GM19238 (cell line): ENCODE data around the gene GRAP.

Source experiments
- DNase-seq: peaks from one replicate; pipeline ENCODE4 v3.0.0; 2011; ENCODE audit warnings: low spot score; ENCODE audit not compliant: insufficient read length

GRAP gene

DNA sequence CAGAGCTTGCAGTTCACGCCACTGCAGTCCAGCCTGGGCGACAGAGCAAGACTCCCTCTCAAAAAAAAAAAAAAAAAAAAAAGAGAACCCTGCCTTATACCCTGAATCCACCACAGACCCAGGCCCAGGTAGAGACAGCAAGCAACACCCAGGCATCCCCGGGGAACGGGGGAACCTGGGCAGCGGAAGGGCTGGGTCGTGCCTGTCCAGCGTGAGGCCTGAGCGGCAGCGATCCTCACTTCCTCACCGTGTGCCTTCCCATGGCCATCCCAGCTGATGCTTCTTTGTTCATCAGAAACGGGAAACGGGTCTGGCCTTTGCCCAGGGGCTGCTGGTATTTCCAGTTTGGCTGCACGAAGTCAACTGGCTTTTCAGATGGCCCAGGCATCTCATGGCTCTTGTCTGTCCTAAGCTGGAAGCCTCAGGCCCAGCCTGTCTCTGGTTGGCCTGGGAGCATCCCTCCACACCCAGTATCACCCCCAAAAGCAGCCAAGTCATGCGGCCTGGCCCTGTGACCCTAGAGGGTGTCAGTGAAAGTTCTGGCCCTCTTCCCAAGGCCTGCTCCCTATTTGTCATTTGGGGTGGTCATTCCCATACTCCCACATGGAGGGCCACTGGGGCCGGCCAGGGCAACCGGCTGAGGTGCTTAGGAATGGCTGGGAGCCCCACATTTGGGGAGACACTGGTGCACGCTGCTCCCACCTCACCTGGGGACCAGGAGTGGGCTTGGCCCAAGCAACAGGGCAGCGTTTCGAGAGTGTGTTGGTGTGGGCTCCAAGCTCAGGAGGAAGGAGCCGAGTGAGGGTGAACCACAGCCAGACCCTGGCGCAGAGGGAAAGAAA, 62.3 kb downstream of the GRAP start:
- DNase-seq, result no peak

DNA sequence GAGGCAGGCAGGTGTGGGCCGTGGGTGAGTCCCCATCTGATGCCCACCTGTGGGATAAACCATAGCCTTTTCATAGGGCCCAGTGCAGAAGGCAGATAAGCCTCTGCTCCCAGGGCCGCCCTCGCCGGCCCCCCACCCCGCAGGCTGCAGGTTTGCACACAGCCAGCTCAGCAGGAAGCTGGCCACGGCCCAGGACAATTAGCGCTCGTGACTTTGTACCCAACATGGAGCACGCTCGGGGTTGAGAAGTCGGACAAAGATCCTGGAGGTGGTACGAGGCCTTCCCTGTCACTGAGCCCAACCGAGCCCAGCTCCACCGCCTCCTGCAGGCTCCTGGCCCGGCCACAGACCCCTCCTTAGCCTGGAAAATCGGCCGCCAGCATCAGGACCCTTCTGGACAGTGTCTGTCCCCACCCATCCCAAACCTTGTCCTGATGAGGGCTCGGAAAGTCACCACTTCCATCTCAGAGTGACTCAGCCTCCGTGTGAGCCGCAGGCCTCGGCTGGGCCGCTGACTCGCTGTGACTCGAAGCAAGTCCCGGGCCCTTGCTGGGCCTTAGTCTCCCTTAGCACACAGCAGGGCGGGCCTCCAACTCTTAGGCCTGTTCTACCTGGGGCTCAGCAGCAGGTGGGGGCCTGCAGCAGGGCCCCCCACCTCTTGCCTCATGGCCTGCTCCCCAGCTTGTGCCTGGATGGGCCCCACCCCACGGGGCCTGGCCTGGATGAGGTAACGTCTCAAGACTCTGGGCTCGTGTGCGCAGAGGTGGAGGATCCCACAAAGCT, 64.9 kb downstream of the GRAP start:
- no peak for DNase-seq

- no peak for DNase-seq
Measured at GRCh38 chr17:18981335-18981641, 65.5 kb downstream of the GRAP start.

DNA sequence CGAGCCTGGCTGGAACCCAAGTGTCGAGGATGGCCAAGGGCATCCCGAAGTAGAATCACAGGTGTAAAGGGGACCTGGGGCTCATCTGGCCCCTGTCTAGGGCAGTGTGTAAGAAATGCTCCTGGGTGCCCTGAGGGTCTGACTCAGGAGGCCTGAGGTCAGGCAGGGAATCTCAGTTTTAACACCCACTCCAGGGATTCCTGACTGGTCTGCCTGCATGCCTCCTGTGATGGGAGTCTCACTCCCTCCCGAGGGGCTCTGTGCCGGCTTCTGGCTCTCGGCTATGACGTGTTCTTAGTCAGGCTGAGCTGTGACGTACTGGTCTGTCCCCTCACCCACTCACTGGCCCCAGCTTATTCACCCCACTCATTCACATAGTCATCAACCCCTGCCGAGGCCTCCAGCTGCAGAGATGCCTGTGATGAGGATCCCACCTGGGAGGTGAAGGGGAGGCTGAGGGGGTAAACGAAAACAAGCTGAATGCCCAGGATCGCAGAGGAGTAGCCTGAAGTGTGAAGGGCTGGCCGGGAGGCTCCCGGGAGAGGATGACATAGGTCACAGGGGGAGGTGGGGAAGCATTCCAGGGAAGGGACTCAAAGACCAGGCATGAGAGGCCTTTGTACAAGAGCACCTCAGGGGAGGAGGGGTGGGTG, 65.9 kb downstream of the GRAP start:
- no peak for DNase-seq

DNA sequence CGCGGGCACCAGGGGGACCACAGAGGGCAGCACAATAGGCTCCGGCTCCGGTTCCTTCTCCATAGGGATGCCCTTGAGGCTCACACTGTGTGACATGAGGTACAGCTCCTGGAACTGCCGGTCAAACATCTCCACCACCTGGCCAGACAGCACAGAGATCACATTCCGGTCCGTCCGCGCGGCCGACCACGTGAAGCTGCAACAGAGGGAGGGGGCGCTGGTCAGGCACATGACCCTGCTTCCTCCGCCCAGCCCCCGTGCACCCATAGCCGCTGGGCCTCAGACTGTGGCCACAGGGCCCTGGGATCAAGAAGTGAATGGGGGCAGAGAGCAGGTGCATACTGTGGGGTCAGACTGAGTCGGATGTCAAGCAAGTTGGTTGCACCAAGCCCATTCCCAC, 68.1 kb downstream of the GRAP start:
- no peak for DNase-seq

GRCh38 chr17:18978050-18978449, 68.7 kb downstream of the GRAP start:
- DNase-seq, result no peak

GRCh38 chr17:18977646-18978045, 69.1 kb downstream of the GRAP start:
- no peak for DNase-seq

DNA sequence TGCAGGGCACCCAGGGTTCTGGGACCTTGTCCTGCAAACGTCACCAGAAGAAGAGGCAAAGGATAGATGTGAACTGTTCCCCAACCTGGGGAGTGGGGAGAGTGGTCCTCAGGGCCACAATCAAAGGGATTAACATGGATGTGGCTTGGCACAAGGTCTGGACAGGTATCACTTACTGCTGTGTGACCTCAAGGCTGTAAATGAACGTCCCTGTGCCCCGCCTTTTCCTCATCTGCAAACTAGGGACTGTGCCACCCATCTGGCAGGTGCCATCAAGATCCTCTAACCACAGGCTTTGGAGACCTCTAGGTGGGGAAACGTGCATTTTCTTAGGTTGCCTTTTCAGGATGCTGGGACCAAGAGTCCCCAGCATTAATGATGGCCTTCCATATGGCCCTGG, 69.7 kb downstream of the GRAP start:
- DNase-seq, result no peak

- no peak for DNase-seq
Measured at GRCh38 chr17:18976201-18976600, 70.6 kb downstream of the GRAP start.

GRCh38 chr17:18975597-18975996, 71.2 kb downstream of the GRAP start:
- no peak for DNase-seq

GRCh38 chr17:18974407-18975149, 72.2 kb downstream of the GRAP start:
- DNase-seq, result no peak

GRCh38 chr17:18971801-18972200, 75.0 kb downstream of the GRAP start:
- DNase-seq, result no peak
